HG03196 (cell line): ENCODE measurements around the gene ARHGAP8.
"Not testable (repeated sequence)": the region's sequence is repeated elsewhere in the genome, so short reads cannot be mapped to it uniquely, and the experiment has no call there.

ENCODE experiments used
- ATAC-seq: cut with Tn5 transposase; IDR thresholded peaks from one replicate; pipeline ENCODE4 v1.9.1; 2021; ENCODE audit not compliant: unreplicated experiment

The ARHGAP8 gene

DNA sequence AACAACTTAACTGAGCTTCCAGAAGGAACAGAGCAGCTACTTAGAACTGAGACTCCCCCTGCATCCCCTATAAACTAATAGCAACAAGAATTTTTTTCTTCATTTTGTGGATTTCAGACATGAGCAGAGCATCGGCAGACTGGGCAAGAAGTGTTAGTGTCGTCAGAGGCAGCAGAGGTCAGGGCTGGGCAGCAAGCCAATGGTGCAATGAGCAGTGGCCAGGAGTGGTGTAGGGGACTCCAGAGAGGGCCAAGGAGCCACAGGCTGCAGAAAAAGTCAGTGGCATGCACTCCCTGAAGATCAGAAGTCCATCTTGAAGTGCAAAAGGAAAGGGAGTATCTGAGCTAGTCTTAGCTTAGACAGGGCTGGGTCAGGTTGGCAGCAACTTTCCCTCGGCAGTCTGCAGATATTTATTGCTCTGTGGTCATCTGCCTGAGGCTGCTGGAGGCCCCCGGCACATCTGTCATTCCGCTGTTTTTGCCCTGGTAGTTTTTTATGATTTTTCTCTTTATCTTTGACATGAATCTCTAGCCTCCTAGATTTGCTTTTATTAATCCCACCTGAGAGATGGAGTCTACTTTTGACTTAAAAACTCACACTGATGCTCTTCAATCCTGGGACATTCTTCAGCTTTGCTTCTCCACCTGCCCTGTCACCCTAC, 152.2 kb downstream of the ARHGAP8 start:
- not testable (repeated sequence) for ATAC-seq

DNA sequence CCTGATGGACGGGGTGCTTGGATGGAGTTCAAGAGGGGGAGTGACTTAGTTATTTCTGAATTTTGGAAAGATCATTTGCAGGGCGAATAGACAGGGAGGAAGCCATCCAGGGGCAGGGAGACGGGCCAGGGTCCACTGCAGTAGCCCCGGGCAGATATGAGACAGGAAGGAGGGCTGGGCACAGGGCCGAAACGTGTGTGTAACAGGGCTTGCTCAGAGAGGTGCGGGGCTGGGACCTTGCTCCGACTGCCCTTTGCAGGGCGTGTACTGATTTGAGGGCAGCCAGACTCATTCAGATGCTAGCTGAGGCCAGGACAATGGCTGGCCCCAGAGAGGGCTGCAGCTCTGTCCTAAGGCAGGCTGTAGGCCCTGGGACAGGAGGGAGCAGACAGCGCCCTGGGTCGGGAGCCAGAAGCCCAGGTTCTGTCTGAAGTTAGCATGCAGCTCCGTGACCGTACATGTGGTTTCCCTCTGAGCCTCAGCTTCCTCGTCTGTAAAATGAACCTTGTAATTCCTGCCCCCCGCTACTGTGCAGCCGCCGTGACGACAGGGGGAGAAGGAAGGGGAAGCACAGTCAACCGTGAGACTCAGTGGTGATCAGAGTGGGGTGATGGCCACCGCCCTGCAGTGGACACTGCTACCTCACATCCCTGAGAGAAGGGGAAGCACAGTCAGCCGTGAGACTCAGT, 154.0 kb downstream of the ARHGAP8 start:
- no peak for ATAC-seq

DNA sequence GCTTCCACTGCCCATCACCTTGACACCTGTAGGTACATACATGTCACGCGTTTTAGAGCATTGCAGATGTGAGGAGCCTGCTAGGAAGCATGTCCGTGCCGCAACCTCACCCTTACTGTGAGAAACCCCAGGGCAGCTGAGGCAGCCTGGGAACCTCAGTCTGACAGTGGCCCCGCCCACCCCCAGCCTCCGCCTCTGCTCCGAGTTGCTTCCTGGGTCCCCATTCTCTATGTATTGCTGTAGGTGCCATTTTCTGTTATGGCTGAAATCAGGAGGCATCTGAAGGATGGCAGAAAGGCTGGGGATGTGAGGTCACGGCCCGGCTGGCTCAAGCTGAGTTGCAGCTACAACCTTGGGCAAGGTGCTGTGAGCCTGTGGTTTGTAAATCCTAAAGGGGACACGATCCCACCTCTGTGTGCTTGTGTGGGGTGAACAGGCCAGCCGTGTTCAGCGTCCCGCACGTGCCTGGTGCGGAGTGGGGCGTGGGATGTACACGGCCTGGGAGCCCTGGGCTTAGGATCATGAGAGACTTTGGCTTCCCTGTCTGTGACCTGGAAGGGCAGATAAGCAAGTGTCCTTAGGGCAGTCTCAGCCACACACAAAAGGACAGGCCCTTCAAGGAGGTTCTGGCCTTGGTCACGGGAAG, 154.7 kb downstream of the ARHGAP8 start:
- ATAC-seq = no peak

DNA sequence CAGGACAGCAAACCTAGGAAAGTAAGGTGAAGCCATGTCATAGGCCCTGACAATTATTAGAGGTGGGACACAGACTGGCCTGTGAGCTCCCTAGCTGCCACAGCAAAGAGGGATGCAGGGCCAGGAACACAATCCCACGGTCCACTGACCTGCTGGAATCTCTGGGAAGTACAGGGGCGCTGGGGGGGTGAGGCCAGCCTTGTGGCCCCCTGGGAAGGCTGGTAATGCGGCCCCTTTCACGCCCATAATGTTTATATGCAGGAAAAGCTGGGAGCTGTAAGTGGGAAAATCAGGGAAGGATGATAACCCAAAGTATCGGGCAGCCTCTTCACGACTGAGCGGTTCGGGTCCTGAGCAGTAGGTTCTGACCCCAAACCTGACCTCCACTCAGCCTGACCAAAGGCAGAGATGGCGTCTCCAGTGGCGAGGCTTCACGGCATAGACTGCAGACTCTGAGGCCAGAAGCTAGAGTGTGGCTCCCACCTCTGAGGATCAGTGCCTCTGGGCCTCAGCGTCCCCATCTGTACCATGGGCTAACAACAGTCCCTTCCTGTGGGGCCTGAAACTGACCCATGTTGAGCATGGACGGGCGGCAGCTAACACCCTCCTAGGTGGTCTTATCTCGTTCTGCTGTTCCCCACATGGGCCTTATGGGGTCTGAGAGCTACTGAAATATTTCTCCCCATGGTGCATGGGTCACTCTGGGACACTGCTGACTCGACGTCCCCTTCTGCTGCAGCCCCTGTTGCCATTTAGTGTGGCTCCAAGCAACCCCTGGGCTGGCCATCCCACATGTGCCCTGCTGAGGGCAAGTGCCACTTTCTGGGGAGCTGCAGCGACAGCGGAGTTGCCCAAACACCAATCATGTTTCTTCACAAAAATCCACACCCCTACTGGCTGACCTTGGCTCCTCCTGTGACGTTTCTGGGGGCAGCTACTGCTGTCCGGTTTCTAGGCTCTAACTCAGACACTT, 155.7 kb downstream of the ARHGAP8 start:
- no peak for ATAC-seq

DNA sequence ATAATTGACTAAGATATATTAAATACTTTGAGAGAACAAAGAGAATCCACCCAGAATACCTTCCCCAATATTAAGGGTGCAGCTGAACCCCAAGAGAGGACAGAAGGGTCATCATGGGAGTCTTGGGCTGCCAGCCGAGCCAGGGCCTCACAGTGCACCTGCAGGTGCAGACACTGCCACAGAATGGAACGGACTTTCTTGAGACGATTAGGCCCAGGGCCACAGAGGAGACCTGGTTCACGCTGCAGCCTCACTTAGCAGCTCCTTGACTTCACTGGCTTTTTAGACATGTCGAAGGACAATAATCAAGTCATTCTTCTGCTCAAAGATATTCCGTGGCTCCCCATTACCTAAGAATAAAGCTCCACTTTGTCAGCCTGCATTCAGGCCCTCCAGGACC, 156.9 kb downstream of the ARHGAP8 start:
- no peak for ATAC-seq
